MV-4-11 (cell line): ENCODE measurements around the gene HSPB8.

ENCODE experiments used
- DNase-seq: peaks from one replicate; lab custom pipeline; 2025; lab: John Stamatoyannopoulos, UW

HSPB8 gene

DNA sequence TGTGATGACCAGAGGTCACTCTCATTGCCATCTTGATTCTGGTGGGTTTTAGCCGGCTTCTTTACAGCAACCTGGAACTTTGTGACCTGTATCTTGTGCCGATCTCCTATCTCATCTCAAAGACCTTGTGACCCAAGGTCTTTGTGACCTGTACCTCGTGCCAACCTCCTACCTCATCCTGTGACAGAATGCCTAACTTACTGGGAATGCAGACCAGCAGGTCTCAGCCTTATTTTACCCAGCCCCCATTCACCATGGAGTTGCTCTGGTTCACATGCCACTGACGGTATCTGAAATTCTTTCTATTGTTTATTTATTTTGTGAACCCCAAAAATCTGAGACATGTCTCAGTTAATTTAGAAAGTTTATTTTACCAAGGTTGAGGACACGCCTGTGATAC, 7.4 kb upstream of the HSPB8 start:
- no peak for DNase-seq

DNA sequence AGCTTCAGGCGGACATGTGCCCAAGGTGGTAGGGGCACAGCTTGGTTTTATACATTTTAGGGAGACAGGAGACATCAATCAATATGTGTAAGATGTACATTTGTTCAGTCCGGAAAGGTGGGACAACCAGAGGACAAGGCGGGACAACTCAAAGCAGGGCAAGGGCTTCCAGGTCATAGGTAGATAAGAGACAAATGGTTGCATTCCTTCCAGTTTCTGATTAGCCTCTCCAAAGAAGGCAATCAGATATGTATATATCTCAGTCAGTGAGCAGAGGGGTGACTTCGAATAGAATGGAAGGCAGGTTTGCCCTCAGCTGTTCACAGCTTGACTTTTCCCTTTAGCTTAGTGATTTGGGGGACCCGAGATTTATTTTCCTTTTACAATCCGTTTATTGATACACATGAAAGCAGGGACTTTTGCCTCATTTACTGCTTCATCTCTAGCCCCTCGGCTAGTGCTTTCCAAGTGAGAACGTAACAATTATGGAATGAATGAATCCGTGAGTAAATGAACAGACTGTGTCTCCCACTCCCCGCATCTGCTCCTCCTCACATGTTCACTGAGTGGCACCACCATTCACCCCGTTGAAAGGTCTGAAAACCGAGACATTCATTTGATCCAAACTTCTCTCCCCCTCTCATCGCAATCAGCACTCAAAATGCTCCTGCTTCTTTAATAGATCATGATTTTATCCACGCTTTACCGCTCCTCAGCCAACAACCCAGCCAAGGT, 6.9 kb upstream of the HSPB8 start:
- DNase-seq, result no peak

DNA sequence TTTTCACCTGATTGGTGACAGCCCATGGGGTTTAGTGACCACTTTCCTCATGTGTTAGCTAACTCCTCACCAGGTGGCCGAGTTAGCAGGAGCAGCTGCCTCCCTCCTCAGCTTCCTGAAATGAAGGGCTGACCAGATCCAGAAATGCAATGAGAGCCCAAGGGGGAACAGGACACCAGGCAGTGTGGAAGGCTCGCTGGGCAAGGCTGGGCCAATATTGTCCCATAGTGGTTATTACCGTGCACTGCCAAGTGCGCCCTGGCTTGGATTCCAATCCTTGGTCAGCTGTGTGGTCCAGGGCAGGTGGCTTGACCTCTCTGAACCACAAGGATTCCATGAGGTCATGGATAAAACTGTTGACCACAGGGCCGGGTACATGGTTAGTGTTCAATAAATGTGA, 3.6 kb upstream of the HSPB8 start:
- DNase-seq, result no peak

DNA sequence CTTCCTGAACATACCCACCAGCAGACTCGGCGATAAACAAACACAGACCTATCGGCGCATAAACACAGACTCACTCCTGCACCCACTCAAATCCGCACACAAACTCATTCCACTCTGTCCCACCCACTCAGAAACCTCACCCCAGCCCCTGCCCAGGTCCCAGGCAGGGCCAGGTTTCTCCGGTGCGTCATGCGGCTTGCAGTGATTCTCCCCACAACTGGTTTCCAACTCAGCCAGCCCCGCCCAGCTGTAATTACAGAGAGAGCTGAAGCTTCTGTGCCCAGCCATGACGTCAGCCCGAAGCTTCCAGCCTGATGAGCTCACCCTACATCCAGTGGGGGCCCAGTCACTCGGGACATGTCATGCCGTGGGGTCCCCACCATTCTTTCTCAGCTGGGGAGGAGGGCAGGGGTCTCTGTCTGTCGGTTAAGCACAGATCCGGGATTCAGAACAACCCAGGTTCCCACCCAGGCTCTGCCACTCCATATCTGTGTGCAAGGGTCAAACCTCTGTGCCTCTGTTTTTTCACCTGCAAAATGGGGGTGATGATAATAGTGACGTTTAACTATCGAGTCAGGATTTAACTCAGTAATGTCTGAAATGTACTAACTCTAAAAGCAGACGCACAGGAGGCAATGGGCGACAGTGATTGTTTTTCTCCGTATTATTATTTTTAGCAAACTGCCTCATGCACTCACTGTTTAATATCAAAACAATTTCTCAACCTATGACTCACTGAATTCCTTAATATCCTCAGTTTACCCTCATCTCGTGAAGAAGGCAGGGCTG, 2.3 kb upstream of the HSPB8 start:
- DNase-seq, result no peak

GRCh38 chr12:119177056-119177325, 1.7 kb upstream of the HSPB8 start:
- no peak for DNase-seq

DNA sequence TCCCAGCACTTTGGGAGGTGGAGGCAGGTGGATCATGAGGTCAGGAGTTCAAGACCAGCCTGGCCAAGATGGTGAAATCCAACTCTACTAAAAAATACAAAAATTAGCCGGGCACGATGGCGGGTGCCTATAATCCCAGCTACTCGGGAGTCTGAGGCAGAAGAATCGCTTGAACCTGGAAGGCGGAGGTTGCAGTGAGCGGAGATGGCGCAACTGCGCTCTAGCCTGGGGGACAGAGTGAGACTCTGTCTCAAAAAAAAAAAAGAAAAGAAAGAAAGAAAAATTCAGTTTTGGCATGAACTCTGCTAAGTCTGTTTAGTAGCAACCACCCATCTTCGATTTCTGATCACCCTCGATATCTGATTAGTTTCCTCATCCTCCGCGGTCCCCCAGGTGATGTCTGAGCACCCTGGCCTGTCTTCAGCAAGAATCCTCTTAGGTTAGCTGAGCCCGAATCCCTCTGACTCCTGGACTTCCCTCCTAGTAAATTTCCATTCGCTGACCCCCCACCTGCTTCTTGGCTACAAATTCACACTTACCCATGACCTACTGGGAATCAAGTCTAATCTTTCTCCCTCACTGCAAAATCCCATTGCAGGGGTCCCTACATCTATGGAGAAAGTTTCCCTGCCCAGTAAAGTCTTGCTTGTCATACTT, 879 bp upstream of the HSPB8 start:
- no peak for DNase-seq

DNA sequence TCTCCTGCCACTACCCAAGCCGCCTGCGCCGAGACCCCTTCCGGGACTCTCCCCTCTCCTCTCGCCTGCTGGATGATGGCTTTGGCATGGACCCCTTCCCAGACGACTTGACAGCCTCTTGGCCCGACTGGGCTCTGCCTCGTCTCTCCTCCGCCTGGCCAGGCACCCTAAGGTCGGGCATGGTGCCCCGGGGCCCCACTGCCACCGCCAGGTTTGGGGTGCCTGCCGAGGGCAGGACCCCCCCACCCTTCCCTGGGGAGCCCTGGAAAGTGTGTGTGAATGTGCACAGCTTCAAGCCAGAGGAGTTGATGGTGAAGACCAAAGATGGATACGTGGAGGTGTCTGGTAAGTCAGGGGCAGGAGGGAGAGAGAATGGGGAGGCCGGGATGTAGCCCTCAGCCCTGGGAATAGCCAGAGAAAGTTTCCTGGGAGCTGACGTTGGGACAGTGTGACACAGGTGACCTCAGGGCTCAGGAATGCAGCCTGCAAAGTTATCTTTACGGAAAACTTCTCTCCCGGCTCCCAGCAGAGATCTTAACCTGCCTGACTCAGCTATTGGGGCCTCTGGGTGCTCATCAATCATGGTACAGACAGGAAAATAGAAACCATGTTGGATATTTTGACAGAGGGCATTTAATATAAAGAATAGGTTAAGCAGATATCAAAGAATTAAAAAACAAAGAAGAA, 747 bp downstream of the HSPB8 start:
- DNase-seq, result no peak

- DNase-seq, result no peak
These were observed 1.8 kb downstream of the HSPB8 start for GRCh38 chr12:119180380-119181040.

DNA sequence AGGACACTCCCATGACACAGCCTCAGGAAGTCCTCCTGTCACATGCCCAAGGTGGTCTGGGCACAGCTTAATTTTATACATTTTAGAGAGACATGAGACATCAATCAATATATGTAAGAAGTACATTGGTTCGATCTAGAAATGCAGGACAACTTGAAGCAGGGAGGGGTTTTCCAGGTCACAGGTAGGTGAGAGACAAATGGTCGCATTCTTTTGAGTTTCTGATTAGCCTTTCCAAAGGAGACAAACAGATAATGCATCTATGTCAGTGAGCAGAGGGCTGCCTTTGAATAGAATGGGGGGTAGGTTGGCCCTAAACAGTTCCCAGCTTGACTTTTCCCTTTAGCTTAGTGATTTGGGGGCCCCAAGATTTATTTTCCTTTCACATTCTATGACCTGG, 2.5 kb downstream of the HSPB8 start:
- DNase-seq, result no peak

GRCh38 chr12:119181944-119182343, 3.2 kb downstream of the HSPB8 start:
- no peak for DNase-seq

GRCh38 chr12:119182701-119183493, 4.2 kb downstream of the HSPB8 start:
- no peak for DNase-seq

- no peak for DNase-seq
These were observed 5.4 kb downstream of the HSPB8 start for GRCh38 chr12:119183942-119184695.

- DNase-seq, result no peak
These were observed 16.5 kb downstream of the HSPB8 start for GRCh38 chr12:119195256-119195655.

DNA sequence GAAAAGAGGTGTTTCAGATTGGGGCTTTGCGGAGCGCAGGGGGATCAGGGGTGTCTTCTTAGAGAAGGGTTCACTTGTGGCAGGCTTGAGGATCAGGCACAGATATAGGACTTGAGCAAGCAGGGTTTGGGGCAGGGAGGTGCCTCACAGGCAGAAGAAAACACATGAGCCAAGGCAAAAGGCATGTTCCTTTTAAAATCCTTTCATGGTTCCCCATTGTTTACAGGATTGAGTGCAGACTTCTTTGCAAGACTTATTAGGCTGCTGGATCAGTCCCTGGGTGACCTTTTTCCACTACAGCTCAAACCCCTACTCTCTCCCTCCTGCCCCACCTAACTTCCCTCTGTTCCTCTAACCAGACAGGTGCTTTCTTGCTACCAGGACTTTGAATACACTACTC, 19.7 kb downstream of the HSPB8 start:
- no peak for DNase-seq

DNA sequence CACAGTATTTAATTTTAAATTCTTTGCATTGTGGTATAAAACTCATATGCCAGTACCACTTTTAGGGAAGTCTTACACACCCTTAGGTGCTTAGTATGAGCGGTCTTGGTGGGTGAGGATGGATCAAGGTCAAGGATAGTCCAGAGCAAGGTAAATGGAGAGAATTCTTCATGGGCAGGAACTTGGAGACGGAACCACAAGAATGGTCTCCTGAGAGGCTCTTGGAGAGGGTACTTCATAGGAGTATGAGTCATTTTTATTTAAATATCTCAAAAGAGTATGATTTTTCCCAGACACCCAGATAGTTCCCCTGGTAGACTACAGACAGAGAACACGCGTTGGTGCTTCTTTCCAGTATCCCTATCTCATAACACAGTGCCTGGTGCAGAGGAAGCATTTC, 21.9 kb downstream of the HSPB8 start:
- no peak for DNase-seq

DNA sequence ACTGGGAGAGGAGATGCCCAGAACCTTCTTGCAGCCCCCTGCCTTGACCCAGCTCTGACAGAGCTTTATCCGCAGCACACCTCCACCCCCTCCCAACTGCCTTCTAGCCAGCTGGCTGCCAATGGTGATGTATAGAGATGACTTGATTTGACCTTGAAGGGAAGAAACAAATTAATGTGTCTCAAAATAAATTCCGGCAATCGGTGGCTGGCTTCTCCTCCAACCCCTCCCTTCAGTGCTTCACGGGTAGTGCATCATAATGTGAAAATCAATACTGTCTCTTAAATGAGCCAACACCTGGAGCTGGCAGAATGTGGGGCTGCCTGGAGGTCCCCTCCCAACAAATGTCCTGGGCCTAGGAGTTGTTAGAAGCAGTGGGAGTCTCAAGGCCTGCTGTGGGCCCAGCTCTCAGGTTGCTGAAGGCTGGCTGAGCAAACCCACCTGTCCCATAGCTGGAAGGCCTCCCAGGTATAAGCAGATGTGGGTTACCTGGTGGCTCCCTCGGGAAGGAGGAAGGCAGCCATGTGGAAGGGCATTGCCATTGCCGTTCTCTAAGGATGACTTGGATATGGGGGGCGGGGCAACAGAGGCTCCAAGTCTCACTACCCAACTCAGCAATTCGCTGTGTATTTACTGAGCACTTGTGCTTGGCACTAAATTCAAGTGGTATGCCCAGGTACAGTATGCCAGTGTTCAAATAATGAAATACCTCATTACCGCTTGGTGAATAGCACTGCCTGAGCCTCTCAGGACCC, 23.2 kb downstream of the HSPB8 start:
- no peak for DNase-seq

DNA sequence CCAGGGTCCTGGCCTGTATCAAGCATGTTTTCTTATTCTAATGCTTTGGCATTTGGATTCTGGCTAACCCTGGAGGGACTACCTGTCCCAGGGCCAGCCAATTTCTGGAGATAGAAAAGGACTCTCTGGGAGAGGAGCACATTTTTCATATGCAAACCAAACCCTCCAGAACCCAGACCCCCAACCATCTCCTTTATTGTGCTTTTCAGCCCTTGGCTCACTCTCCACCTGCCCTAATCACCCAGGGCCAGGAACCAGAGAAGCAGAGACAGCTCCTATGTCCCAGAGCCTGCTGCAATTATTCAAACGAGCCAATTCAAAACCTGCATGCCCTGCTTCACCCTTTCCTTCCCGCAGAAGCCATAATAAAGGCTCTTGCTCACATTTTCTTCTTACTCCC, 23.8 kb downstream of the HSPB8 start:
- no peak for DNase-seq

DNA sequence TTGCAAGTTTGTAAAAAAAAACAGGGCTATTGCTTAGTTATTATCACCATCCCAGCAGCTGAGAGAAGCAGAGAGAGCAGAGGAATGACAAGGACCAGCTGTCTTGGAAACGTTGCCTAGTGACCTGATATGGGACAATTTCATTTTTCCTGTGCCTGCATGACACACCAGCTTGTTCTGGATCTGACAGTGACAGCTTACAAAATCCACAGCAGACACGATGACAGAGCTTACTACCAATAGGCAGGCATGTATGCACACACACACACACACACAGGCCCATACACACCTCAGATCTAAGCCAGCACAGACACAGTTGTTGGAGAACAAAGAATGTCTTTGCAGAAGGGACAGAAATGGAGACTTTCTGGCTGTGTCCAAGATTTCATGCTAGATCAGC, 25.4 kb downstream of the HSPB8 start:
- DNase-seq, result no peak

- no peak for DNase-seq
These were observed 26.0 kb downstream of the HSPB8 start for GRCh38 chr12:119204671-119205285.
